ENCODE measurements around the gene CCNG1.

GRCh38 chr5:163397354-163397753 lies 40.0 kb upstream of the CCNG1 start:
- TF ChIP-seq POLR2AphosphoS5 (IDR thresholded peaks at IDR 0.05; ENCODE audit: borderline replicate concordance, low read depth, low read length), result no peak
- TF ChIP-seq EZH2 (IDR thresholded peaks at IDR 0.05), result no peak

Data from SK-N-MC (cell line).